Middle frontal gyrus (tissue), 1 donor: ENCODE measurements around the gene LARP1B.
A peak's percentile ranks its signal among the peaks of the same experiment; 100 is the strongest.
"Not testable (repeated sequence)": the region's sequence is repeated elsewhere in the genome, so short reads cannot be mapped to it uniquely, and the experiment has no call there.

Source experiments
- DNase-seq: peaks from one replicate; pipeline ENCODE4 v3.0.0-alpha.2; 2015; ENCODE audit warnings: low spot score; ENCODE audit errors: extremely low spot score

The LARP1B gene

GRCh38 chr4:128060699-128061565 is at the start of gene LARP1B:
LARP1B (plus strand) TSS chr4:128061312; CDS start chr4:128074952, 13,640 bp downstream.
- peak; percentile 89 for DNase-seq

GRCh38 chr4:128025319-128025718 is 35.8 kb upstream of the LARP1B start:
- DNase-seq: no peak

DNA sequence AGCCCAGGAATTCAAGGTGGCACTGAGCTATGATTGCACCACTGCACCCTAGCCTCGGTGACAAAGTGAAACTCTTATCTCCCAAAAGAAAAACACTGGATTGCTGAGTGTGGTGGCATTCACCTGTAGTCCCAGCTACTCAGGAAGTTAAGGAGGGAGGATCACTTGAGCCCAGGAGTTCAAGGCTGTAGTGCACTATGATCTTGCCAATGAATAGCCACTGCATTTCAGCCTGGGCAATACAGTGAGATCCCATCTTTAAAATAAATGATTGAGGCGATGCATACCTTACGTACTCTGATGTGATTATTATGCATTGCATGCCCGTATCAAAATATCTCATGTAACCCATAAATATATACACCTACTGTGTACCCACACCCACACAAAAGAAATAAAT is 31.2 kb upstream of the LARP1B start:
- DNase-seq: no peak

GRCh38 chr4:128031756-128032384 is 29.2 kb upstream of the LARP1B start:
- no peak for DNase-seq

GRCh38 chr4:128039568-128039967 is 21.5 kb upstream of the LARP1B start:
- no peak for DNase-seq

DNA sequence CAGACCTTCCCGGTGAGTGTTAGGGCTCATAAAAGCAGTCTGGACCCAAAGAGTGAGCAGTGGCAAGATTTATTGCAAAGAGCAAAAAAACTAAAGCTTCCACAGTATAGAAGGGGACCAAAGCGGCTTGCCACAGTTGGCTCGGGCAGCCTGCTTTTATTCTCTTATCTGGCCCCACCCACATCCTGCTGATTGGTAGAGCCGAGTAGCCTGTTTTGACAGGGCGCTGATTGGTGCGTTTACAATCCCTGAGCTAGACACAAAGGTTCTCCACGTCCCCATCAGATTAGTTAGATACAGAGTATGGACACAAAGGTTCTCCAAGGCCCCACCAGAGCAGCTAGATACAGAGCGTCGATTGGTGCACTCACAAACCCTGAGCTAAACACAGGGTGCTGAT is 14.1 kb upstream of the LARP1B start:
- DNase-seq: not testable (repeated sequence)

- DNase-seq: not testable (repeated sequence)
Observed at GRCh38 chr4:128047514-128047913, 13.6 kb upstream of the LARP1B start.

DNA sequence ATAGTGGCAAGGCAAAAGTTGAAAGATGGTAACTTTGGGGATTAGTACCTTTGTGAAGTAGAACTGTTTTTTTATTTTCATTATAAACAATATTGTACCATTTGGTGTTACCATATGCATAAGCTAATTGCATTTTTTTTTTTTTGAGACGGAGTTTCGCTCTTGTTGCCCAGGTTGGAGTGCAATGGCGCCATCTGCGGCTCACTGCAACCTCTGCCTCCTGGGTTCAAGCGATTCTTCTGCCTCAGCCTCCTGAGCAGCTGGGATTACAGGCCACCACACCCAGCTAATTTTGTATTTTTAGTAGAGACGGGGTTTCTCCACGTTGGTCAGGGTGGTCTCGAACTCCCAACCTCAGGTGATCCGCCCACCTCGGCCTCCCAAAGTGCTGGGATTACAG is 9.9 kb upstream of the LARP1B start:
- DNase-seq: not testable (repeated sequence)

- not testable (repeated sequence) for DNase-seq
Observed at GRCh38 chr4:128054907-128055306, 6.2 kb upstream of the LARP1B start.

GRCh38 chr4:128055441-128056206 is 5.5 kb upstream of the LARP1B start:
- not testable (repeated sequence) for DNase-seq

- DNase-seq: no peak
Observed at GRCh38 chr4:128056396-128056795, 4.7 kb upstream of the LARP1B start.

DNA sequence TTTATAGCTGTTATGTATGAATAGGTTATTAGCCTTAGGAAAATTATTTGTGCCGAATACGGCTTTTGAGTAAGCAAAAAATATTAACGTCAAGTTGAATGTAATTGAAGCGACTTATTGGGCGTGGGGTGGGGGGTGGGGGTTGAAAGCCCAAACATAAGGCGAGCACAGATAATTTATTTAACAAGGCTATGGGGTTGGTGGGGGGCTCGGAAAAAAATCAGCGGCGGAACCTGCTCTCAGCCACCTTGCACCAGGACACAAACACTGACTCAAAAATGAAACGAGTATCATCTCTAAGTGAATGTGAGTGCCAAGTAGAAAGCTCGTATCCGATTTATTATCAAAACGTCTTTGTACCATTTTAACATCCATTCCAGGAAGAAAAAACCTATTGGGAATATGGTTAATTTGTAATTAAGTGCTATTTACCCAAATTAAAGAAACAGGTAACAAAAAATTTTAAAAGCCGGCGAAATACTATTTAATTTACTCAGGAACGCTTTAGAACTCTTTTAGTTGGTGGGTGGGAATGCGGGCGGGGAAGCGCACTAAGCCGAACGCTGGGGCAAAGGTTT is 902 bp upstream of the LARP1B start:
- no peak for DNase-seq

GRCh38 chr4:128061566-128062536 is 739 bp downstream of the LARP1B start:
- peak; percentile 21 for DNase-seq

DNA sequence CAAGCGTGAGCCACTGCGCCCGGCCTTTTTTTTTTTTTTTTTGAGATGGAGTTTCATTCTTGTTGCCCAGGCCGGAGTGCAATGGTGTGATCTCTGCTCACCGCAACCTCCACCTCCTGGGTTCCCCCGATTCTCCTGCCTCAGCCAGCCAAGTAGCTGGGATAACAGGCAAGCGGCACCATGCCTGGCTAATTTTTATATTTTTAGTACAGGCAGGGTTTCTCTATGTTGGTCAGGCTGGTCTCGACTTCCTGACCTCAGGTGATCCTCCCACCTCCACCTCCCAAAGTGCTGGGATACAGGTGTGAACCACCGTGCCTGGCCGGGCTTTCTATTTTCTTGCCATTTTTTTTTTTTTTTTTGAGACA is 5.3 kb downstream of the LARP1B start:
- not testable (repeated sequence) for DNase-seq

- DNase-seq: no peak
Observed at GRCh38 chr4:128068918-128069317, 7.8 kb downstream of the LARP1B start.

- no peak for DNase-seq
Observed at GRCh38 chr4:128076464-128076863, 15.4 kb downstream of the LARP1B start.

- DNase-seq: not testable (repeated sequence)
Observed at GRCh38 chr4:128095293-128095692, 34.2 kb downstream of the LARP1B start.

GRCh38 chr4:128107766-128108165 is 46.7 kb downstream of the LARP1B start:
- DNase-seq: no peak

- DNase-seq: no peak
Observed at GRCh38 chr4:128123036-128123435, 61.9 kb downstream of the LARP1B start.

- DNase-seq: no peak
Observed at GRCh38 chr4:128130621-128131020, 69.5 kb downstream of the LARP1B start.
